ENCODE data around the gene RAB11FIP4.

DNA sequence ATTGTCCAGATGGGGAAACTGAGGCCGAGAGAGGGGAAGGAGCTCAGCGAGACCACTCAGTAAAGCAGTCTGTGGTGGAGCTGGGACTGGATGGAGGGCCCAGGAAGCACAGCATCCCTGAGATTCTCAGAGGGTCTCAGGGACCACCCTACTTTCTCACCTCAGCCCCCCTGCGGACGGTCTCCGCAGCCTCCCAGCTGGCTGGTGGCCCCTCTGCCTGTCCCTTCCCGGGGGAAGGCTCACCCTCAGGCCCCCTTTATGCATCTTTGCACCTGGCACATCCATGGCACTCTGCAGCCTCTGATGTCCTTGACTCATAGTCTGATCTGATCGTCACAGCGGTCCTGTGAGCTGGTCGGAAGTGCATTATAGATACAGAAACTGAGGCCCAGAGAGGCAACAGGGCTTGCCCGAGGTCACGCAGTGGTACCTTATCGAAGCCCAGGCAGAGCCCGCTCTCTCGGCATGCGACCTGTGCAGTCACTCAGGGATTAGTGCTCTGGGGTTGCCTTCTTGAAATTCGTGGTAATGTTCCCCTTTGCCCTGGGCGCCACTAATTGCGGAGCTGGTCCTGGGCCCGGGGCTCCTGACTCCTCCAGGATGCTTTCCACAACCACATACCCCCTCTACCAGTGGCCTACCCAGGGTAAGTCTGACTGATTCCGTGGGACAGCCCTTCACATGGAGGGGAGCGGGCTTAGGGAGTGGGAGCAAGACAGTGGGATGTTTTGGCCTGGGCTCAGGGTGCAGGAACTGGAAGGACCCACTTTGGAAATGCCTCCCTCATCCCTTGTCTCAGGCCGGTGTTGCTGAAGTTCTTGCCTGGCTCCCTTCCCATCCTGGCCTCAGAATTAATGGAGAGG, 24.4 kb downstream of the RAB11FIP4 start:
- TF ChIP-seq, protein P1, sequence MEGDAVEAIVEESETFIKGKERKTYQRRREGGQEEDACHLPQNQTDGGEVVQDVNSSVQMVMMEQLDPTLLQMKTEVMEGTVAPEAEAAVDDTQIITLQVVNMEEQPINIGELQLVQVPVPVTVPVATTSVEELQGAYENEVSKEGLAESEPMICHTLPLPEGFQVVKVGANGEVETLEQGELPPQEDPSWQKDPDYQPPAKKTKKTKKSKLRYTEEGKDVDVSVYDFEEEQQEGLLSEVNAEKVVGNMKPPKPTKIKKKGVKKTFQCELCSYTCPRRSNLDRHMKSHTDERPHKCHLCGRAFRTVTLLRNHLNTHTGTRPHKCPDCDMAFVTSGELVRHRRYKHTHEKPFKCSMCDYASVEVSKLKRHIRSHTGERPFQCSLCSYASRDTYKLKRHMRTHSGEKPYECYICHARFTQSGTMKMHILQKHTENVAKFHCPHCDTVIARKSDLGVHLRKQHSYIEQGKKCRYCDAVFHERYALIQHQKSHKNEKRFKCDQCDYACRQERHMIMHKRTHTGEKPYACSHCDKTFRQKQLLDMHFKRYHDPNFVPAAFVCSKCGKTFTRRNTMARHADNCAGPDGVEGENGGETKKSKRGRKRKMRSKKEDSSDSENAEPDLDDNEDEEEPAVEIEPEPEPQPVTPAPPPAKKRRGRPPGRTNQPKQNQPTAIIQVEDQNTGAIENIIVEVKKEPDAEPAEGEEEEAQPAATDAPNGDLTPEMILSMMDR (IDR thresholded peaks at IDR 0.05; ENCODE audit: low read depth, low read length, poor library complexity, severe bottlenecking): no peak
- TF ChIP-seq EZH2phosphoT487 (IDR thresholded peaks at IDR 0.05; ENCODE audit: borderline replicate concordance, low read length): no peak
